ENCODE measurements around the gene NRSN2. TPM values are rescaled to one million over a fixed set of nuclear protein-coding genes. Genes with fewer than 3 reads are reported as not detected.

The NRSN2 gene
- total RNA-seq, 1 experiment from 2014 or later = 28.3 TPM

DNA sequence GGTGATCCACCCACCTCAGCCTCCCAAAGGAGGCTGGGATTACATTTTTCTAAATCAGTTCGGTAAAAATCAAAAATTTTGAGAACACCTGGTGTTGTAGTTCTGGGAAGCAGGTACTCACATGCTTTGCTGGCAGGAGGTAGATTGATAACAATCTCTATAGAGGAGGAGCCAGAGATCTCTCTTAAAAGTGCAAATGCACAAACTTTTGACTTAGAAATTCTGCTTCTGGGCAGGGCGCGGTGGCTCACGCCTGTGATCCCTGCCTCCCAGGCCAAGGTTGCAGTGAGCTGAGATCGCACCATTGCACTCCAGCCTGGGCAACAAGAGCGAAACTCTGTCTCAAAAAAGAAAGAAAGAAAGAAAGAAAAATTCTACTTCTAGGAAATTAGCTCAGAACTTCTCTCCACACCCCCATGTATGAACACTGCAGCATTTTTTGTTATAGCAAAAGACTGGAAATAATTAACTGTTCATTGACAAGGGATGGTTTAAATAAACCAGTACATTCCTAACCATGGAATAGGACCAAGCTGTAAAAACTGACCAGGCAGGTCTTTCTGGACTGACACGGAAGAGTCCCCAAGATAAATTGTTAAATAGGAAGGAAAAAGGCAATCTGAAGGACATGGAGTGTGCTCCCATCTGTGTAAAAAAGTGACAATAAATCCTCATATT lies 19.3 kb downstream of the NRSN2 start:
- DNase-seq = no peak
- Histone ChIP-seq H3K4me3 (ENCODE audit: low read length) (no peak overlapping the region), H4K20me1 (ENCODE audit: insufficient read depth, low read depth, low read length) (no peaks in the 10 kb centered on the region), H3K4me2 (ENCODE audit: low read depth, low read length, poor library complexity, severe bottlenecking) (no peak overlapping the region), H3K27me3 (ENCODE audit: low read length) (no peaks in the 10 kb centered on the region), H3K36me3 (ENCODE audit: insufficient read depth, low read length) (no peaks in the 10 kb centered on the region), H3K9ac (ENCODE audit: low read length) (no peak overlapping the region), H3K79me2 (ENCODE audit: low read length) (no peaks in the 10 kb centered on the region), H3K9me3 (ENCODE audit: low read length) (no peaks in the 10 kb centered on the region), H3K9me2 (replicated peaks; ENCODE audit: insufficient read depth, low read length) (no peaks in the 10 kb centered on the region), H2AFZ (ENCODE audit: low read length) (no peak overlapping the region), H3K27ac (ENCODE audit: low read length) (no peak overlapping the region), H3K4me1 (ENCODE audit: low read length) (peaks cover 20% of the 10 kb centered on the region)

DNA sequence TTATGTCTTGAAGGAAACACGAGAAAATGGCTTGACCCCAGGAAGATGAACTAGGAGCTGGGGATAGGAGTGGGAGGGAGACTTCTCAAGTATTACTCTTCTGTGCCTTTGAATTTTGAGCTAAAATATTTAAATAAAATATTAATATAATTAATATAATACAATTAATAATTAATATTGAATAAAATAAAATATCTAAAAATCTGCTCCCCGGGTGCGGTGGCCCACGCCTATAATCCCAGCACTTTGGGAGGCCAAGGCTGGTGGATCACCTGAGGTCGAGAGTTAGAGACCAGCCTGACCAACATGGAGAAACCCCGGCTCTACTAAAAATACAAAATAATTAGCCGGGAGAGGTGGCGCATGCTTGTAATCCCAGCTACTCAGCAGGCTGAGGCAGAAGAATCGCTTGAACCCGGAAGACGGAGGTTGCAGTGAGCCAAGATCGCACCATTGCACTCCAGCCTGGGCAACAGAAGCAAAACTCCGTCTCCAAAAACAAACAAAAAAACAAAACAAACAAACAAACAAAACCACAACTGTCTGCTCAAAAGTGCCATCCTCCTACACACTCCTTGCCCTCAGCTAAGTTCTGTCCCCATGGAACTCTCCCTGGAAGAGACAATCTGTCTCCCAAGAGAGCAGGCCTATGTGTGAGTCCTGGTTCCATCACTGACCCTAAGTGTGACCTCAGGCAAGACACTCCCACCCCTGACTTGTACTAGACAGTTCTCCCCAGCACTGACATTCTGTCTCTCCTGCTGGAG lies 20.0 kb downstream of the NRSN2 start:
- Histone ChIP-seq H3K9me3 (ENCODE audit: low read length) (no peaks in the 10 kb centered on the region), H3K27me3 (ENCODE audit: low read length) (no peaks in the 10 kb centered on the region), H3K4me1 (ENCODE audit: low read length) (peaks cover 13% of the 10 kb centered on the region), H3K4me3 (ENCODE audit: low read length) (no peak overlapping the region), H3K79me2 (ENCODE audit: low read length) (no peaks in the 10 kb centered on the region), H3K27ac (ENCODE audit: low read length) (no peak overlapping the region), H4K20me1 (ENCODE audit: insufficient read depth, low read depth, low read length) (no peaks in the 10 kb centered on the region), H3K36me3 (ENCODE audit: insufficient read depth, low read length) (no peaks in the 10 kb centered on the region), H3K9ac (ENCODE audit: low read length) (no peak overlapping the region), H3K9me2 (replicated peaks; ENCODE audit: insufficient read depth, low read length) (no peaks in the 10 kb centered on the region), H3K4me2 (ENCODE audit: low read depth, low read length, poor library complexity, severe bottlenecking) (no peak overlapping the region), H2AFZ (ENCODE audit: low read length) (no peak overlapping the region)
- no peak for DNase-seq

DNA sequence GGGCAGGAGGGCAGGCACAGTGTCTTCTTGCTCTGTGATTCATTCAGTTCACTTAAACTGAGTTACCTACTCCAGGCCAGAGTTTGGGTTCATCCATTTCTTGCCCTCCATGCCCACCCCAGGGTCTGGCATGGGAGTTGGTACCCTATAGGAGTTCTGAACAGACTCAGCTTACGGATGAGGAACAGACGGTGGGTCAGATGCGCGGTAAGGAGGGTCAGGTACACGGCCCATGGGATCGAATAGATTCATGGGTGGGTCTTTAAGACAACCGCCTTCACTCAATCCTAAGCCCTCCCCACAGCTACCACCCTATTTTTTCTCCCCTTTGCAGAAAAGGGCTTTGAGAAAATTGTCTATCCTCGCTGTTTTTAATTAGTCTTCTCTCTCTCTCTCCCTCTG lies 20.6 kb downstream of the NRSN2 start:
- no peak overlapping the region for H3K4me3 ChIP-seq (ENCODE audit: low read length)
- H3K4me2 ChIP-seq (ENCODE audit: low read depth, low read length, poor library complexity, severe bottlenecking) = no peak overlapping the region

DNA sequence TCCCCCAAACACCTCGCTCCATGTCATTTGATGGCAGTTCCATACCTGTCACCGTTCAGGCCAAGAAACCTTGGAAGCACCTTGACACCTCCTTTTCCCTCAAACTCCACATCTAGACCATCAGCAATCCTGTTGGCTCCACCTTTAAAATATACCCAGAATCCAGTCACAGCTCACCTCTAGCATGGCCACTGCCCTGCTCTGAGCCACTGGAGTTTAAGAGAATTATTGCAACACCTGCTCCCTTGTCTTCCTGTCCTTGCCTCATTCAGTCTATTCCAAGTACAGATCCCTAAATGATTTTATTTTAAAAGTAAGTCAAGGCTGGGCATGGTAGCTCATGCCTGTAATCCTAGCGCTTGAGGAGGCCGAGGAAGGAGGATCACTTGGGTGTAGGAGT lies 22.0 kb downstream of the NRSN2 start:
- peaks cover 7% of the 10 kb centered on the region for H3K4me1 ChIP-seq (ENCODE audit: low read length)
- no peak overlapping the region for H3K4me2 ChIP-seq (ENCODE audit: low read depth, low read length, poor library complexity, severe bottlenecking)
- no peak overlapping the region for H3K9ac ChIP-seq (ENCODE audit: low read length)
- H3K27me3 ChIP-seq (ENCODE audit: low read length) = no peaks in the 10 kb centered on the region
- H2AFZ ChIP-seq (ENCODE audit: low read length) = no peak overlapping the region
- no peaks in the 10 kb centered on the region for H3K9me3 ChIP-seq (ENCODE audit: low read length)
- H4K20me1 ChIP-seq (ENCODE audit: insufficient read depth, low read depth, low read length) = no peaks in the 10 kb centered on the region
- H3K36me3 ChIP-seq (ENCODE audit: insufficient read depth, low read length) = no peaks in the 10 kb centered on the region
- no peaks in the 10 kb centered on the region for H3K79me2 ChIP-seq (ENCODE audit: low read length)
- no peaks in the 10 kb centered on the region for H3K9me2 ChIP-seq (replicated peaks; ENCODE audit: insufficient read depth, low read length)
- no peak for DNase-seq
- H3K27ac ChIP-seq (ENCODE audit: low read length) = no peak overlapping the region
- no peak overlapping the region for H3K4me3 ChIP-seq (ENCODE audit: low read length)

More for the DNA sequence above, 20.6 kb downstream of the NRSN2 start:
- Histone ChIP-seq H3K9me3 (ENCODE audit: low read length) (no peaks in the 10 kb centered on the region), H3K9ac (ENCODE audit: low read length) (no peak overlapping the region), H3K36me3 (ENCODE audit: insufficient read depth, low read length) (no peaks in the 10 kb centered on the region), H3K79me2 (ENCODE audit: low read length) (no peaks in the 10 kb centered on the region), H2AFZ (ENCODE audit: low read length) (no peak overlapping the region), H3K9me2 (replicated peaks; ENCODE audit: insufficient read depth, low read length) (no peaks in the 10 kb centered on the region), H3K4me1 (ENCODE audit: low read length) (peaks cover 7% of the 10 kb centered on the region), H3K27ac (ENCODE audit: low read length) (no peak overlapping the region), H4K20me1 (ENCODE audit: insufficient read depth, low read depth, low read length) (no peaks in the 10 kb centered on the region), H3K27me3 (ENCODE audit: low read length) (no peaks in the 10 kb centered on the region)
- no peak for DNase-seq

DNA sequence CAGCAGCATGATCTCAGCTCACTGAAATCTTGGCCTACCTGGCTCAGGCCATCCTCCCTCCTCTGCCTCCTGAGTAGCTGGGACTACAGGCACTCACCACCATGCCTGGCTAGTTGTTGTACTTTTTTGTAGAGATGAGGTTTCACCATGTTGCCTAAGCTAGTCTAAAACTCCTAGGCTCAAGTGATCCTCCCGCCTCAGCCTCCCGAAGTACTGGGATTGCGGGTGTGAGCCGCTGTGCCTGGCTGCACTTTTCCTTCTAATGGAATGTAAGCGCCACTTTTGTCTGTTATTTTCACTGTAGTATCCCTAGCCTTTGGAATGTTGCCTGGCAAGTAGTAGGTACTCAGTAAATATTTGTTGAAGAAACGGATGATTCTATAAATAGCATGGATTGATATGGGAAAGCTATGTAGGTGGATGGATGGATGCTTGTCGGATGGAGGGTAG lies 23.3 kb downstream of the NRSN2 start:
- no peak overlapping the region for H3K27ac ChIP-seq (ENCODE audit: low read length)
- H3K9ac ChIP-seq (ENCODE audit: low read length) = no peak overlapping the region
- H2AFZ ChIP-seq (ENCODE audit: low read length) = no peak overlapping the region

DNA sequence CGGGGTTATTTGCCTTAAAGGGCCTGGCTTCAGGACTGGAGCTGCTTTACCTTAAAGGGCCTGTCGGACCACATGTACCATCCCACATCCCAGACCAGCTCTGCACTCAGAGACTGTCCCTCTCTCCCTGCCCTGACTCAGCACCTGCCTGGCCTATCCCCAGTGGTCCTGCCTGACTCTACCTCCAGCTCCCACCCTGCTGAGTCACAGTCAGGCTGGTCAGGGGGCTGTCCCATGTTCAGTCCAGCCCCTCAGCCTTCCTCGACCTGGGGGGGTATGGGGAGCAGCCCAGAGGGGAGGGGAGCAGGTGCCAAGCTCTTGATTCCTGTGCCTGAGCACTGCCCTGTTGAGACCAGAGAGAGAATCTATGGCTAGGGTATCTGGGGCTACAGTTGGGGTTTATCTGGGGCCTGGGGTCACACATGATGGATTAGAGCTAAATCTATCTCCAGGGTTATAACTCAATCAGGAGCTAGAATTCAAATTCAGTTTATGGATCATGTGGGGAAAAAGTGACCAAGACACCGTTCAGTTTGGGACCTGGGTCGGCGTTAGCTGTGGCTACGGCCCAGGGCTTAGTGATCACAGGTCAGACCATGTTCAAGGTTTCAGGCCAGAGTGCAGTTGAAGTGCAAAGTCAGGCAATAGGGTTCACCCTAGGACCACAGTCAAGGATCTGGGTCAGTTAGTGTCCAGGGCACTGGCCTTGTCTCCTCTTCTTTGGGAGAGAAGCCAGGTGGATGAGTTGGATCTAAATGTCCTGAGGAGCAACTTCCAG lies 24.3 kb downstream of the NRSN2 start:
- Histone ChIP-seq H3K79me2 (ENCODE audit: low read length) (no peaks in the 10 kb centered on the region), H3K27me3 (ENCODE audit: low read length) (no peaks in the 10 kb centered on the region), H4K20me1 (ENCODE audit: insufficient read depth, low read depth, low read length) (no peaks in the 10 kb centered on the region), H3K4me2 (ENCODE audit: low read depth, low read length, poor library complexity, severe bottlenecking) (no peak overlapping the region), H2AFZ (ENCODE audit: low read length) (no peak overlapping the region), H3K9me2 (replicated peaks; ENCODE audit: insufficient read depth, low read length) (no peaks in the 10 kb centered on the region), H3K9me3 (ENCODE audit: low read length) (no peaks in the 10 kb centered on the region), H3K36me3 (ENCODE audit: insufficient read depth, low read length) (no peaks in the 10 kb centered on the region), H3K4me3 (ENCODE audit: low read length) (no peak overlapping the region), H3K27ac (ENCODE audit: low read length) (no peak overlapping the region), H3K9ac (ENCODE audit: low read length) (no peak overlapping the region), H3K4me1 (ENCODE audit: low read length) (peaks cover 2% of the 10 kb centered on the region; the same call in 1 of the 2 replicates)
- DNase-seq = no peak

More for the DNA sequence above, 23.3 kb downstream of the NRSN2 start:
- no peaks in the 10 kb centered on the region for H3K36me3 ChIP-seq (ENCODE audit: insufficient read depth, low read length)
- H3K9me3 ChIP-seq (ENCODE audit: low read length) = no peaks in the 10 kb centered on the region
- DNase-seq = no peak
- H3K9me2 ChIP-seq (replicated peaks; ENCODE audit: insufficient read depth, low read length) = no peaks in the 10 kb centered on the region
- H3K4me2 ChIP-seq (ENCODE audit: low read depth, low read length, poor library complexity, severe bottlenecking) = no peak overlapping the region
- H3K4me3 ChIP-seq (ENCODE audit: low read length) = no peak overlapping the region
- H4K20me1 ChIP-seq (ENCODE audit: insufficient read depth, low read depth, low read length) = no peaks in the 10 kb centered on the region
- H3K79me2 ChIP-seq (ENCODE audit: low read length) = no peaks in the 10 kb centered on the region
- no peaks in the 10 kb centered on the region for H3K27me3 ChIP-seq (ENCODE audit: low read length)
- peaks cover 5% of the 10 kb centered on the region for H3K4me1 ChIP-seq (ENCODE audit: low read length)

DNA sequence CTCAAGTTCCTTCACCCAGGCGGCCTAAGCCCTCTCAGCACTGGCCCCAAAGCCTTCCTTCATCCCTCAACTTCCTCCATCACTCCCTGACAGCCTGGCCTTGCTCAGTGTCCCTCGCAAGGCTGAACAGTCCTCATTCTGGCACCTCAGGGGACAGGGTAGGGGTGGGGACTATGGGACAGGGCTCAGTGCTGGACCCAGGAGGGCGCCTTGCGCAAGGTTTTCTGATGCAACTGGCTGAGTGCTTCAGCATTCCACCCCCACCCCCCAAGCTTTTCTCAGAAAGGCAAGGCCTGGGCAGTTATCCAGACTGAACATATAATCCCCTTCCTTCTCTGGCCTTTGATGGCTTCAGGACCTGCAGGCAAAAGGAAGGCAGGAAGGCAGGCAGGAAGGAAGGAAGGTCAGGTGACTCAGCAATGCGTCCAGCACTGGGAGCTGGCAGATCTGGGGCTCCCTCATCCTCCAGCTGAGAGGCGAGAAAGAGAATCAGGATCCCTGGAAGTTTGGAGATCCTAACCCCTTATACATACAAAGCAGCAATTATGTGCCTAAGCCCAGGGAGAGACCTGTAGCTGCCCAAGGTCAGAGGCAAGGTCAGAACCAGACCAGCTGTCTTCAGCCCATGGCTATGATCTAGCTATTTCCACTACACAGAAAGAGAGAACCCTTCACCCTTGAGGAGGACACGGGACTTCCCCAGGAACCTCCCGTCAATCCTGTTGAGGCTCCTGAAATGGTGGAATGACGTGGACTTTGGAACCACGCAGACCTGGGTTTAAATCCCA lies 25.0 kb downstream of the NRSN2 start:
- H3K27ac ChIP-seq (ENCODE audit: low read length) = no peak overlapping the region
- no peak overlapping the region for H3K9ac ChIP-seq (ENCODE audit: low read length)
- no peak overlapping the region for H3K4me3 ChIP-seq (ENCODE audit: low read length)
- H3K27me3 ChIP-seq (ENCODE audit: low read length) = no peaks in the 10 kb centered on the region
- H4K20me1 ChIP-seq (ENCODE audit: insufficient read depth, low read depth, low read length) = no peaks in the 10 kb centered on the region
- no peak overlapping the region for H2AFZ ChIP-seq (ENCODE audit: low read length)
- H3K9me2 ChIP-seq (replicated peaks; ENCODE audit: insufficient read depth, low read length) = no peaks in the 10 kb centered on the region
- H3K9me3 ChIP-seq (ENCODE audit: low read length) = no peaks in the 10 kb centered on the region
- no peak overlapping the region for H3K4me2 ChIP-seq (ENCODE audit: low read depth, low read length, poor library complexity, severe bottlenecking)
- H3K79me2 ChIP-seq (ENCODE audit: low read length) = no peaks in the 10 kb centered on the region
- H3K4me1 ChIP-seq (ENCODE audit: low read length) = peaks cover 2% of the 10 kb centered on the region; the same call in 1 of the 2 replicates
- no peaks in the 10 kb centered on the region for H3K36me3 ChIP-seq (ENCODE audit: insufficient read depth, low read length)
- DNase-seq = no peak
